HG03066 (cell line): Measurements from ENCODE around the gene WWOX.
"Not testable (repeated sequence)": the region's sequence is repeated elsewhere in the genome, so short reads cannot be mapped to it uniquely, and the experiment has no call there.

Experiments
- ATAC-seq: cut with Tn5 transposase; IDR thresholded peaks from one replicate; pipeline ENCODE4 v1.9.1; 2021; ENCODE audit warnings: low read depth; ENCODE audit not compliant: unreplicated experiment

WWOX gene

GRCh38 chr16:78583441-78583840 lies 484.0 kb downstream of the WWOX start:
- ATAC-seq = no peak

DNA sequence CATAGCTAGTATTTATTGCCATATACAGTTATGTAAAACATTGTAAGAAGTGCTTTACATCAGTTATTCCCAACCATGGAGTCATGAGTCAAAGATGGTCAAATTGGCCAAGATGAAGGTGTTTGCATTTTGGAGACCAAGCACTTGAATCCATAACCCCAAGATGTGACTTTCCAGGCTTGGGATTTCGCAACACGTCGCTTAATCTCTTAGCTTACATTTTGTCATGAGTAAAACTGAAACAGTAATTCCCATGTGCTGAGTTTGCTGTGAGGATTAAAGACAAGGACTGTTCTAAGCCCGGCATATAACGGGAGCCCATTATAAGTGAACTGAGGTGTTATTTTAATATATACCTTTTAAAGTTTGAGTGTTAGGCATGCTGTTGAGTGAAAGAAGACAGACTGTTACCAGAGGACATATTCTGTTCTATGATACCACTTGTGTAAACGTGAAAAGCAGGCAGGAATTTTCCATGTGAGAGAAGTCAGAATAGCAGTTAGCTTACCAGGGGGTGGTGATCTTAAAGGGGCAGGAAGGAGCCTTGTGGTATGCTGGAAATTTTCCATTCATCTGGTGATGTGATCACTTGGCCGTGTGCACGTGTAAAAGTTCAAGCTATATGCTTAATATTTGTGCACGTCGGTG lies 484.9 kb downstream of the WWOX start:
- no peak for ATAC-seq

- no peak for ATAC-seq
These were observed 485.5 kb downstream of the WWOX start for GRCh38 chr16:78584991-78585390.

DNA sequence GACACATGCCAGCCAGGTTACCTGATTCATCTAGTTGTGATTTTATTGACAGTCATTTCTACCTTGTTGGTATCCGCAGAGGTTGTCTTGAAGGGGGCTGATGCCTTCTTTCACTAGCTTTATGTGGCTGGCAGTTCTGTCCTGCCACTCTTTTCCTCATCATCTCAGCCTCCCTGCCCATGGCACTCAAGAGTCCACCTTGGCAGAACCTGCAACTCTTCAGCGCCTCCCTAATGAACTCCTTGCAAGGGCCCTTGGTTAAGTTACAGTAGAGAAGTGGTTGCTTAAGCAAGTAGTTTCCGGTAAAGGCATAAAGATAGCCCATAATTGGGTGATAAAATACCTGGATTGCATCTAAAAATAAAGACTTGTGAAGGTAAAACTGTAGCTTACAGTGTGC lies 489.9 kb downstream of the WWOX start:
- no peak for ATAC-seq

DNA sequence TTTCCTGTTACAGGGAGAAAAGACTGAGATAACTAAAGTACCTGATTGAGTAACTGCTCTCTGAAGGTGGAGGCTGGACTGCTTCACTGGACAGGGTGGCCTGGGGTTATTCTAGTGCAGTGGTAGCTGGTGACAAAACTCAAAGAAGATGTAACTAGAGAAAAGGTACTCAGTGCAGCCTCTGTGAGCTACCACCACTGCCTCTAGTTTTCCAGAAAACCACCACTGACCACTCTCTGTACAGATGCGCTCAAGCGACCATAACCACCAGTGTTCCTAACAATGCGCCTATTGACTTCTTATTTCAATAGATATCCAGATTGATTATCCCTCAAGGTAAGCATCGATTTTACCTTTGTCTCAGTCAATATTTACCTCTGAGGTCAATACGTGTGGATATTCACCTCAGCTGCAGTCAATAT lies 492.2 kb downstream of the WWOX start:
- no peak for ATAC-seq

DNA sequence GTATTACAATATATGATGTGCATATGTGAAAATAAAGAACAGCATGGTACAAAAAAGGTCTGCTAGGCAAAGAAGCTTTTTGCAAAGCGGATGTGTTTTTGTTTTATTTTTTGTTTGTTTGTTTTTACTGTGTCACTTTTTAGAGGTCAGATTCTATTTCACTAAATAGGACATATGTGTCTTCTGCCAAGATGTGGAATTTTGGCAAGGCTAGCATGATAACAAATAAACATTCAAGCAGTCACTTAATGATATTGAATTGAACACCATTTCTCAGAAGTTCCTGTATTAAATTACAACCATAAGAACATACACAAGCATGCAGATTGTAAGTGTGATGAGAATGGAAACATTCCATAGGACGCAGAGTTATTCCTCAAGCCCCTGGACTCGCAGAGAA lies 492.7 kb downstream of the WWOX start:
- no peak for ATAC-seq

GRCh38 chr16:78593352-78593751 lies 493.9 kb downstream of the WWOX start:
- no peak for ATAC-seq

GRCh38 chr16:78594191-78594590 lies 494.7 kb downstream of the WWOX start:
- no peak for ATAC-seq

GRCh38 chr16:78596348-78596995 lies 497.0 kb downstream of the WWOX start:
- no peak for ATAC-seq

DNA sequence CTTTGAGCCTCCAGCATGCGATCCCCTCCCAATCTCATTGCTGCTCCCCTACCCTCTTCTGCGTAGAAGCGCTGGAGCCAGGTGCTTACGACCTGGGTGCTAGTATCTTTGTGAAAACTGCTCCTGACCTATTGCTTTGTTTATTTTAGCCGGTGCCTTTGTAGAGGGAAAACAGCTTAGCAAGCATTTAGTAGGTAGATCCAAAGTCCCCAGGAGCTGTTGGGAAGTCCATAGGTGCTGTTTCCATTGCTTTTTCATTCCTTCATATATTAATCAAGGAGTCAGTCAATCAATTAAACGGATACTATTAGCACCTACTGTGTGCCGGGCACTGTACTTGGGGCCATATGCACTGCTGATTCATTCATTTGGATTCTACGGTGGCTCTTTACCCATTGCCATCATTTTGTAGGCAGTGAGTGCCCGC lies 497.6 kb downstream of the WWOX start:
- ATAC-seq = no peak

DNA sequence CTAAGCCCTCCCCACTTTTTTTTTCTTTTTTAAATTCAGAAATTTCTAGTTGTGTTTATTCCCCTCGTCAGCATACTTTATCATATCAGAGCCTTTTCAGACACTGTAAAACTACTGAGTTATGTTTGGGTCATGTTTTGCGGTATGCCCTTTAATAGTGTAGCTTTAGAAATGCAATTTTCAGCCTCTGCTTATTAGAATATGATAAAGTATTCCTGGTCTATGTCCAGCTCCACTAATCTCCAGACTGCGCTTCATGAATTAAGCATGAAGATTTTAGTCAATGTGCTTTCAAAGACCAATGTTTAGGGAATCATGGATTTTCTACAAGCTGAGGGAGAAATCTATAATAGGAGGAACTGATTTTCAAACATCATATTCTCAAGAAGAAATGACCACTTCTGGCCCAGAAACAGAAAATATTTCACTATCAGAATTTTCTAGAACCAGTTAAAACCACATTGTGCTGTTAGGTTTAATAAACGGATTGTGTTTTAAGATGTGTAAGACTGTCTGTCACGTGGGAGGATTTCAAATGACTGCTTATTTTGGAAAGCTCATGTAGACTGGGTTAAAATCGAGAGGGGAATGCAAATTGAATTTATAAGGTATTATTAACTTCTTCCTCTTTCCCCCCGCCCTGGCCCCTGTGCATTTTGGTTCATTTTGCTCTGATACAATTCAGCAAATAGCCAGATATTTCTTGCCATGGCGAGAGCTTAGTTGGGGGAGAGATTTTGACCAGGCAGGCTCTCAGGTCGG lies 498.5 kb downstream of the WWOX start:
- no peak for ATAC-seq

GRCh38 chr16:78599271-78599670 lies 499.8 kb downstream of the WWOX start:
- no peak for ATAC-seq

DNA sequence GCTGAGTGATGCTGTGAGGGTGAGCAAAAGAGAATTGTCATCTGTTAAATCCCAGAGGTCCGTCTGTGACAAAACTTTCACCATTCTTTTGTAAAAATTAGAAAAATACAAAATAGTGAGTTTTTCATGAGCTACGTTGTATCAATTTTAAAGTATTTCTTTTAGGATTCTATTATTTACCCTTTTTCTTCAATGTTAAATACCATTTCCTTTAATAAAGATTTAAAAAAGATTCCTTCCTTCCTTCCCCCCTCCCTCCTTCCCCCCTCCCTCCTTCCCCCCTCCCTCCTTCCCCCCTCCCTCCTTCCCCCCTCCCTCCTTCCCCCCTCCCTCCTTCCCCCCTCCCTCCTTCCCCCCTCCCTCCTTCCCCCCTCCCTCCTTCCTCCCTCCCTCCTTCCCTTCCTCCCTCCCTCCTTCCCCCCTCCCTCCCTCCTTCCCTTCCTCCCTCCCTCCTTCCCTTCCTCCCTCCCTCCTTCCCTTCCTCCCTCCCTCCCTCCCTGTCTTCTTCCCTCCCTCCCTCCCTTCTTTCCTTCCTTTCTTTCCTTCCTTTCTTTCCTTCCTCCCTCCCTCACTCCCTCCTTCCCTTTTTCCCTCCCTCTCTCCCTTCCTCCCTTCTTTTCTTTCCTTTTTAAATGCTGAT lies 505.1 kb downstream of the WWOX start:
- not testable (repeated sequence) for ATAC-seq

DNA sequence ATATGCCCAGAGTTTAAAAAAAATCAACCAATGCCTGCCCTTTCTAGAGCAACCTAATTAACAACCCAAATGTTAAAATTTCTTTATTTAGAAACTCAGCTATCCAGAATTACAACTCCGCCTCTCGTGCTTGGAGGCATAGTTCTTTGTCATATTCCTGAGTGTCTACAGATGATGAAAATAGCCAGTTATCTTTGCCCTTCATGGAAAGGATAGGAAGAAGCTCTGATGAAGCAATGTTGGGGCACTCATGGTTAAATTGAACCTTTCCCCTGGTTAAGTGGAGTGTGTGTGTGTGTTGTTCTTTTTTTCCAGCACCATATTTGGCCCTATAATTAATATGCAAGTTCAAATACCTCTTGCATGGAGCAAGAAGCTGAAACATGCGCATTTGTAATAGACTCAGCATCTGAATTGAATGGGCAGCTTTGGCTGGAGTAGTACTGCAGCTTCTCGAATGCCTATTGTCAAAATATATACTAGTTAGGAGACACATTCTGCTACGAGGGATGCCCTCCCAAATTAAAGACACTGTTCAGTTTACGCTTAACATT lies 506.2 kb downstream of the WWOX start:
- no peak for ATAC-seq

- ATAC-seq = no peak
These were observed 507.1 kb downstream of the WWOX start for GRCh38 chr16:78606545-78606944.

GRCh38 chr16:78607022-78607421 lies 507.6 kb downstream of the WWOX start:
- ATAC-seq = no peak

GRCh38 chr16:78607465-78607864 lies 508.0 kb downstream of the WWOX start:
- ATAC-seq = no peak

- no peak for ATAC-seq
These were observed 508.9 kb downstream of the WWOX start for GRCh38 chr16:78608305-78608776.

GRCh38 chr16:78609402-78610274 lies 510.2 kb downstream of the WWOX start:
- ATAC-seq = no peak

DNA sequence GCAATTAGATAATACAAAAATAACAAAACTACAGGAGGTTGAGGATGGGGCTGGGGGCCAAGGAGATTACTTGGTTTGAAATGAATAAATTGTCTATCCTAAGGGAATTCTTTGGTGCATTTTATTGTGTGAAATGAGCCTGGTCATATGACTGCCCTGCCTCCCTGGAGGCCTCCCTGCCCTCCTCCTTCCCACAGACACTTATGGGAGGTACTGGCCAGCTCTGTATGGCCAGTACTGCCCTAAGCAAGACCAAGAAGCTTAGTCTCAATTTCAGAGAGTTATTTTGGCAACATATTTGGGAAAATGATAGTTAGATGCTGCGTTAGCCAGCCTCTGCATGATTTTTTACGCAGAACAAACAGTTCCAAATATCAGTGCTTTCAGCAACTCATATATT lies 511.9 kb downstream of the WWOX start:
- no peak for ATAC-seq
